ENCODE results near the gene GNG7.
"Not testable (repeated sequence)": the region's sequence is repeated elsewhere in the genome, so short reads cannot be mapped to it uniquely, and the experiment has no call there.

The GNG7 gene

GRCh38 chr19:2549701-2550191 lies 152.7 kb downstream of the GNG7 start:
- no peaks in the 10 kb centered on the region for H3K36me3 ChIP-seq (ENCODE audit: control insufficient read depth, insufficient read depth, low read length)
- peaks cover 16% of the 10 kb centered on the region for H3K4me1 ChIP-seq (ENCODE audit: control insufficient read depth, insufficient read depth, low read length)
- H3K9me3 ChIP-seq (ENCODE audit: control insufficient read depth, low read length) = no peaks in the 10 kb centered on the region
- H3K4me3 ChIP-seq (ENCODE audit: low read length) = no peak overlapping the region
- H3K9ac ChIP-seq (ENCODE audit: low read length) = no peak overlapping the region
- H3K27me3 ChIP-seq (ENCODE audit: control insufficient read depth, insufficient read depth, low read length) = no peaks in the 10 kb centered on the region

DNA sequence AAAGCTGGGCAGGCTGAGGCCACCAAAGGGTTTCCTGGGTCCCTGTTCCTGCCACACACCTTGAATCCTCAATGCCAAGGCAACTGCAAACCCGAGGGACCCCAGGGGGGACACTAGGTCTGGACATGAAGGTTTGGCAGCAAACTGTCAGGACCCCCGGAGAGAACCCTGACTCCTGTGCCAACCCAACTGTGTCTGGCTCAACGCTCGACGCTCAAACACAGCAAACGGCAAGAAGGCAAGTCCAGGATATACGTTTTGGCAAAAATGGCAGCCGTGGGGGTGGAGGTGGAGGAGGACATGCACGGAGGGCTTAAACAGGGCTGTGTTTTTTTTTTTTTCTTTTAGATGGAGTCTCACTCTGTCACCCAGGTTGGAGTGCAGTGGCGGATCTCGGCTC lies 153.5 kb downstream of the GNG7 start:
- no peaks in the 10 kb centered on the region for H3K9me3 ChIP-seq (ENCODE audit: control insufficient read depth, low read length)
- H3K36me3 ChIP-seq (ENCODE audit: control insufficient read depth, insufficient read depth, low read length) = no peaks in the 10 kb centered on the region
- no peak overlapping the region for H3K4me3 ChIP-seq (ENCODE audit: low read length)
- H3K4me1 ChIP-seq (ENCODE audit: control insufficient read depth, insufficient read depth, low read length) = peaks cover 21% of the 10 kb centered on the region
- no peak overlapping the region for H3K9ac ChIP-seq (ENCODE audit: low read length)
- H3K27me3 ChIP-seq (ENCODE audit: control insufficient read depth, insufficient read depth, low read length) = no peaks in the 10 kb centered on the region

- H3K4me1 ChIP-seq (ENCODE audit: control insufficient read depth, insufficient read depth, low read length) = peaks cover 33% of the 10 kb centered on the region
- H3K27me3 ChIP-seq (ENCODE audit: control insufficient read depth, insufficient read depth, low read length) = no peaks in the 10 kb centered on the region
- H3K9me3 ChIP-seq (ENCODE audit: control insufficient read depth, low read length) = no peaks in the 10 kb centered on the region
- no peak overlapping the region for H3K4me3 ChIP-seq (ENCODE audit: low read length)
- H3K9ac ChIP-seq (ENCODE audit: low read length) = no peak overlapping the region
- H3K36me3 ChIP-seq (ENCODE audit: control insufficient read depth, insufficient read depth, low read length) = no peaks in the 10 kb centered on the region
Measured at GRCh38 chr19:2547721-2548120, 154.8 kb downstream of the GNG7 start.

- H3K9me3 ChIP-seq (ENCODE audit: control insufficient read depth, low read length) = no peaks in the 10 kb centered on the region
- no peak overlapping the region for H3K9ac ChIP-seq (ENCODE audit: low read length)
- no peak overlapping the region for H3K4me3 ChIP-seq (ENCODE audit: low read length)
- H3K4me1 ChIP-seq (ENCODE audit: control insufficient read depth, insufficient read depth, low read length) = peaks cover 39% of the 10 kb centered on the region
- no peaks in the 10 kb centered on the region for H3K36me3 ChIP-seq (ENCODE audit: control insufficient read depth, insufficient read depth, low read length)
- no peaks in the 10 kb centered on the region for H3K27me3 ChIP-seq (ENCODE audit: control insufficient read depth, insufficient read depth, low read length)
Measured at GRCh38 chr19:2547033-2547680, 155.3 kb downstream of the GNG7 start.

- Histone ChIP-seq H3K4me3 (ENCODE audit: low read length) (no peak overlapping the region), H3K27me3 (ENCODE audit: control insufficient read depth, insufficient read depth, low read length) (no peaks in the 10 kb centered on the region), H3K9ac (ENCODE audit: low read length) (peak overlapping the region; percentile 50), H3K4me1 (ENCODE audit: control insufficient read depth, insufficient read depth, low read length) (peaks cover 39% of the 10 kb centered on the region), H3K36me3 (ENCODE audit: control insufficient read depth, insufficient read depth, low read length) (no peaks in the 10 kb centered on the region), H3K9me3 (ENCODE audit: control insufficient read depth, low read length) (no peaks in the 10 kb centered on the region)
Measured at GRCh38 chr19:2546128-2547032, 156.1 kb downstream of the GNG7 start.

- not testable (repeated sequence) for H3K36me3 ChIP-seq (ENCODE audit: control insufficient read depth, insufficient read depth, low read length); H3K4me3 ChIP-seq (ENCODE audit: low read length); H3K9me3 ChIP-seq (ENCODE audit: control insufficient read depth, low read length); H3K27me3 ChIP-seq (ENCODE audit: control insufficient read depth, insufficient read depth, low read length)
- H3K4me1 ChIP-seq (ENCODE audit: control insufficient read depth, insufficient read depth, low read length) = peaks cover 43% of the 10 kb centered on the region
- H3K9ac ChIP-seq (ENCODE audit: low read length) = peak overlapping the region; percentile 50
Measured at GRCh38 chr19:2545416-2546127, 156.9 kb downstream of the GNG7 start.

DNA sequence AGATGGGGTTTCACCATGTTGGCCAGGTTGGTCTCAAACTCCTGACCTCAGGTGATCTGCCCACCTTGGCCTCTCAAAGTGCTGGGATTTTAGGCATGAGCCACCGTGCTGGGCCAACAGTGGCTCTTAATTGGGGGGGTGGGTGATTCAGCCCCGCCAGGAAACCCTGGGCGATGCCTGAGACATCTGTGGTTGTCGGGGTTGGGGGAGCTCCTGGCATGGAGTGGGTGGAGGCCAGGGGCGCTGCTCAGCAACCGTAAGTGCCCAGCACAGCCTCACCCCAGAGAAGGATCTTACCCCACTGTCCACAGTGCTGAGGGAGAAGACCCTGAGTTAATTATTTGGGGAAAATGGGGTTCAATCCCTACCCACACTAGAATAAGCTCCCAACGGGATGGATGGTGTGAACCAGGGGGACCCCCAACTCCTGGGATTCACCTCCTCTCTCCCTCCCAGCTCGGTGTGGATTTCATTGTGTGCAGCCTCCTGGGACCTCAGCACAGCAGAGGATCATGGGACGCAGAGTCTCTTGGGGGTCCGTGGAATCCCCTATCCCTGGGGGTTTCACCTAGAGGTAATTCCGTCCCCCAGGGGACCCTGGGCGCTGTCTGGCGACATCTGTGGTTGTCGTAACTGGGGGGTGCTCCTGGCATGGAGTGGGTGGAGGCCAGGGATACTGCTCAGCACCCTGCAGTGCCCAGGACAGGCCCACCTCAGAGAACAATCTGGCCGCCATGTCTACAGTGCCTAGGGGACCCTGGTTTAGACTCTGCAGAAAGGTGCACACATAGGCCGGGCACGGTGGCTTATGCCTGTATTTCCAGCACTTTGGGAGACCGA lies 157.7 kb downstream of the GNG7 start:
- peaks cover 44% of the 10 kb centered on the region for H3K4me1 ChIP-seq (ENCODE audit: control insufficient read depth, insufficient read depth, low read length)

DNA sequence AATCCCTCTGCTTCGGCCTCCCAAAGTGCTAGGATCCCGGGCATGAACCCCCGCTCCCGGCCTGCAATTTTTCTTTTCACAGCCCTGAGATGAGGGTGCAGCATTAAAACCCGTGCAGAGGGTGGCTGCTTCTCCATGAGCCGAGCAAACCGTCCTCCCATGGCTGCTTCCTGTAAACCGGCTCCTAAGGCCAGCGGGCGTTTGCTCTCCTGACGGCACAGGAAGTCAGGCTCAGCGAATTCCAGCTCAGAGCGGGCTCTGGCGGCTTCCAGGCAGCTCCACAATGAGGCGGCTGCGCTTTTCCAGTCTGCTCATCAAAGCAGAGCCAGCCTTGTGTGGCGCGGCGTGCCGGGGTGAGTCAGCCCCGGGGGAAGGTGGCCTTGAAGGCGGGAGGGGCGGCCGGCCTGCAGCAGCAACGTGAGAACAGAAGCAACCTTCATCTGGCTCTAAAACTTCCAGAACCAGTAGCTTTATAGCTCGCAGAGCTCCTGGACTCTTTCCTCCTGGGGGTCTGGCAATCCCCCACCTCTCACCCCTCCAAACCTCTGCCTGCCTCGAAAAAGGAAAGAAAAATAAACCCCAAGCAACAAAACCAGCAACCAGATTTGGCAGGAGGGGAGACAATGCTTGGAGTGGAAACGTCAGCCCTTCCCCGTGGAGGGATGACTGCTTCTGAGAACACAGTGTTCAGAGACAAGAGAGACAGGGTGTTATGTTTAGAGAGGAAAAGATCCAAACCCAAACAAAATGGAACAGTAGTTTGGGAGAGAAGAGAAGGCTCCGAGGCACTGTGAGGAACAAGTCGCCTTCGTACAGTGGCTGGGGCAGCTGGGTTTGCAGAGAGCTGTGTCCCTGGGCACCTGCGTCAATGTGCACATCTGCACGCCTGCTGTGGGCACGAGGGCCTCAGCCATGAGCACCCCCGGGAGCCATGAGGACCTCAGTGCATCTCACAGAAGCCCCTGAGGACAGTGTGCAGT lies 158.7 kb downstream of the GNG7 start:
- Histone ChIP-seq H3K9me3 (ENCODE audit: control insufficient read depth, low read length) (no peaks in the 10 kb centered on the region), H3K9ac (ENCODE audit: low read length) (peak overlapping the region; percentile 45), H3K4me1 (ENCODE audit: control insufficient read depth, insufficient read depth, low read length) (peaks cover 40% of the 10 kb centered on the region), H3K4me3 (ENCODE audit: low read length) (no peak overlapping the region), H3K36me3 (ENCODE audit: control insufficient read depth, insufficient read depth, low read length) (no peaks in the 10 kb centered on the region), H3K27me3 (ENCODE audit: control insufficient read depth, insufficient read depth, low read length) (no peaks in the 10 kb centered on the region)

More for the DNA sequence above, 157.7 kb downstream of the GNG7 start:
- Histone ChIP-seq H3K9me3 (ENCODE audit: control insufficient read depth, low read length) (no peaks in the 10 kb centered on the region), H3K27me3 (ENCODE audit: control insufficient read depth, insufficient read depth, low read length) (no peaks in the 10 kb centered on the region), H3K4me3 (ENCODE audit: low read length) (no peak overlapping the region), H3K9ac (ENCODE audit: low read length) (no peak overlapping the region), H3K36me3 (ENCODE audit: control insufficient read depth, insufficient read depth, low read length) (no peaks in the 10 kb centered on the region)

- not testable (repeated sequence) for H3K4me3 ChIP-seq (ENCODE audit: low read length); H3K36me3 ChIP-seq (ENCODE audit: control insufficient read depth, insufficient read depth, low read length); H3K9me3 ChIP-seq (ENCODE audit: control insufficient read depth, low read length); H3K27me3 ChIP-seq (ENCODE audit: control insufficient read depth, insufficient read depth, low read length)
- H3K4me1 ChIP-seq (ENCODE audit: control insufficient read depth, insufficient read depth, low read length) = peaks cover 40% of the 10 kb centered on the region
- H3K9ac ChIP-seq (ENCODE audit: low read length) = peak overlapping the region; percentile 45
Measured at GRCh38 chr19:2543072-2543462, 159.4 kb downstream of the GNG7 start.

GRCh38 chr19:2542341-2543069 lies 160.0 kb downstream of the GNG7 start:
- no peaks in the 10 kb centered on the region for H3K27me3 ChIP-seq (ENCODE audit: control insufficient read depth, insufficient read depth, low read length)
- no peak overlapping the region for H3K9ac ChIP-seq (ENCODE audit: low read length)
- H3K4me3 ChIP-seq (ENCODE audit: low read length) = no peak overlapping the region
- H3K9me3 ChIP-seq (ENCODE audit: control insufficient read depth, low read length) = no peaks in the 10 kb centered on the region
- peaks cover 40% of the 10 kb centered on the region for H3K4me1 ChIP-seq (ENCODE audit: control insufficient read depth, insufficient read depth, low read length)
- H3K36me3 ChIP-seq (ENCODE audit: control insufficient read depth, insufficient read depth, low read length) = no peaks in the 10 kb centered on the region
